Myocyte (in vitro differentiated cells): ENCODE results near the gene IGHMBP2. TPM values are rescaled to one million over a fixed set of nuclear protein-coding genes. Genes with fewer than 3 reads are reported as not detected.

Source experiments
- DNase-seq: peaks from one replicate; pipeline ENCODE4 v3.0.0-alpha.2; 2012; ENCODE audit warnings: low read depth
- total RNA-seq: library from RNA; depleted of rRNA; stranded (reverse); fragments of >200 nt; gene quantifications from 2 replicates; pipeline ENCODE4 v1.2.3, GENCODE V29; 2014

IGHMBP2 gene
- total RNA-seq, 1 donor from 2014 or later, result 9.7 TPM

GRCh38 chr11:68938816-68939582, 35.3 kb downstream of the IGHMBP2 start:
- no peak for DNase-seq

DNA sequence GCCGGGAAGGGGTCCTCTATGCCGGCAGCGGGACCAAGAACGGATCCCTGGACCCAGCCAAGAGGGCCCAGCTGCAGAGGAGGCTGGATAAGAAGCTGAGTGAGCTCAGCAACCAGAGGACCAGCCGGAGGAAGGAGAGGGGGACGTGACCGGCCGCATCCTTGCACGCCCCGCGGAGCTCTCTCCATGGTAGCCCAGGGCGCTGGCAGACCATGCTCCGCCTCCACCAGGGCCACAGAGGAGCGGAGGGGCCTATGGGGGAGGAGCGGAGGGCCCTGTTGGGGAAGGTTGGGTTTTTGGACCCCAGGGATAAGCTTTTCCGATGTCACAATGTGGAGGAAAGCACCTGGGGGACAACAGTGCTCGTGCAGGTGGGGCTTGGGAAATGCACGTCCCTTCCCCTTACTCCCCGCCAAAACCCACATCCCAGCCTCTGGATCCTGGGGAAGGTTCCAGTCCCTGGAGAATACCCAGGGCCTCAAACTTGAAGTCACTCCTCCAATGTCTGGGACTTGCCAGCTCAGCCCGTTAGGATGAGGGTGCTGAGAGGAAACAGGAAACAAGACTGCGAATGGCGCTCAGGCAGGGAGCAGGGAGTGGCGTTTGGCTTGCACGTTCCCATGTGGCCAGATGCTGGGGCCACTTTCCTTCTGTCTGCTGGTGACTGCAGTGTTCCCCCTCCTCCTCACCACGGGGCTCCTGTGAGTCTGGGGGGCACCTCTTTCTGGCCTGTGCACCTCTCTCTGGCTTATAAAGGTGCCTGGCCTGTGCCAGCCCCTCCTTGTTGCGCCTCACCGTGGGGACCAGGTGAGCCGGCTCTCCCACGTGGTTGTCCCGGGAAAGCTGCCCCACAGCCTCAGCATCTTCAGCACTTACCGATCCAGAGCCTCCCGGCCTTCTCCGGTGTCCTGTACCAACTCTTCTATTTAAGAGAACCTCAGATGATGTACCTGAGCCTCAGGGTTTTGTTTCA, 36.2 kb downstream of the IGHMBP2 start:
- no peak for DNase-seq

GRCh38 chr11:68940651-68941323, 37.1 kb downstream of the IGHMBP2 start:
- DNase-seq, result no peak

GRCh38 chr11:68941324-68942094, 37.8 kb downstream of the IGHMBP2 start:
- DNase-seq, result no peak

GRCh38 chr11:68942095-68942620, 38.5 kb downstream of the IGHMBP2 start:
- no peak for DNase-seq

DNA sequence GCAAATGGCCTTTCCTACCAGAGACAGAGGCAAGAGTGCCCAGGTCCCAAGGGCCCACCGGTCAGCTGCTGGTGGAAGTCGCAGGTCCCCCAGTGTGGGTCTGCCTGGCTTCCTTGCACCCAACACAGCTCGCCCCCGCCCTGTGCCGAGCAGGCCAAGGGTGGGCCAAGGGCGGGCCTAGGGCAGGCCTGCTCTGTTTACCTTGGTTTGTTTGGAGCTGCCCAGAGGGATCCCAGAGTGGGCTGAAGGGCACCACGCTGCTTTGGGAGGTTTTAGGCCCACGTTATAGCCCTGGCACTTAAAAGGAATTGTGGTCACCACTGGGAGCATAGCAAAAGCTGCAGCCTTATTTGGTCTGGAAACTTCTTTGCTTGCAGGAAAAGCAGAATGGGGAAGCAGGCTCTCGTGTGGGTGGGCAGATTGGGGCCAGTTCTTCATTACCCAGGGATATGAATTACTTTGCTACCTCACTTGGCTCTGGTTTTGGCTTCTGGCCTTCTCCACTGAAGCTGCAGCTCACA, 39.1 kb downstream of the IGHMBP2 start:
- DNase-seq, result no peak

DNA sequence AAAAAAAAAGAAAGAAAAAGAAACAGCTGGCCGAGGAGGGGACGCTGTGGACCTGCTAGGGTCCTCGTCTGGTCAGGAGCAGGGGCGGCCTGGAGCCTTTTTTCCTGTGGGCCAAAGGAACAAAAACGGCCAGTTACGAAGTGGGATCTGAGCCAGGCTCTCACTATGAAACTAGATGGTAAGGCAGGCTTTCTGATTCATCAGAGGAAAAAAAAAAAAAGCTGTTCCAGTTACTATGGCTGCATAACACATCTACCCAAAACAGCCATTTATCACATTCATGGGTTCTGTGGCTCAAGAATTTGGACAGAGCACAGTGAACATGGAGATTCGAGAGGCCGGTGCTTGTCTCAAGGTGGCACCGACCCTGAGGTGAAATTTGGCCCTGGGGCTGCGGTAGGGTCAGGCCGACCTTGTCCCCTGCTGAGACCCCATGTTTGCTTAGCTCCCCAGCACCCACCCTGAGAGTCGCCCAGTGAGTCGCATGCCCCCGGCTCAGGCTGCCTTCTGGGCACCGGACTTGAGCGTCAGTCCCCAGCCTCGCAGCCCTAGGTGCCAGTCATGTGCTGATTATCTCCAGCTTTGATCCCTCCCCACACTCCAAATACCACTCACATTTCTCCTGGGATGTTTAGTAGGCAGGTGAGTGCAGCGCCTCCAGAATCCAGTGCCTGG, 42.9 kb downstream of the IGHMBP2 start:
- peak; percentile 65 for DNase-seq

DNA sequence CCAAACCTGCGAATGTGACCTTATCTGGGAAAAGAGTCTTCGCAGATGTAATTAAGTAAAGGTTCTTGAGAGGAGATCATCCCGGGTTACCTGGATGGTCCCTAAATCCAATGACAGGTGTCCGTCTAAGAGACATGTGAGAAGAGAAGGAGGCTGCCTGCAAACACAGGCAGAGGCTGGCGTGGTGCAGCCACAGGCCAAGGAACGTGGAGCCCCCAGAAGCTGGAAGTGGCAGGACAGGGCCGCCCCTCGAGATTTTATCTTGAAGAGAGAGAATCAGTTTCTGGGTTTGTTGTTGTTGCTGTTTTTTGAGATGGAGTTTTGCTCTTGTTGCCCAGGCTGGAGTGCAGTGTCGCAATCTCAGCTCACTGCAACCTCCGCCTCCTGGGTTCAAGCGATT, 43.5 kb downstream of the IGHMBP2 start:
- DNase-seq, result no peak

GRCh38 chr11:68948496-68948895, 44.8 kb downstream of the IGHMBP2 start:
- DNase-seq, result no peak

DNA sequence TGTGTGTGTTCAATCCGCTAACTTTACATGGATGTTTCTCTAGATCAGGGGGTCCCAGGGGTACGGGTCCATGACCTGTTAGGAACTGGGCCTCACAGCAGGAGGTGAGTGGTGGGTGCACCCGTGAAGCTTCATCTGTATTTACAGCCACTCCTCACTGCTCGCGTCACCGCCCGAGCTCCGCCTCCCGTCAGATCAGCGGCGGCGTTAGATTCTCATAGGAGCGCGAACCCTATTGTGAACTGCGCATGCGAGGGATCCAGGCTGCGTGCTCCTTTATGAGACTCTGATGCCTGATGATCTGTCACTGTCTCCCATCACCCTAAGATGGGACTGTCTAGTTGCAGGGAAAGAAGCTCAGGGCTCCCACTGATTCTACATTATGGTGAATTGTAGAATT, 45.2 kb downstream of the IGHMBP2 start:
- DNase-seq, result no peak

GRCh38 chr11:68950270-68950669, 46.6 kb downstream of the IGHMBP2 start:
- no peak for DNase-seq

DNA sequence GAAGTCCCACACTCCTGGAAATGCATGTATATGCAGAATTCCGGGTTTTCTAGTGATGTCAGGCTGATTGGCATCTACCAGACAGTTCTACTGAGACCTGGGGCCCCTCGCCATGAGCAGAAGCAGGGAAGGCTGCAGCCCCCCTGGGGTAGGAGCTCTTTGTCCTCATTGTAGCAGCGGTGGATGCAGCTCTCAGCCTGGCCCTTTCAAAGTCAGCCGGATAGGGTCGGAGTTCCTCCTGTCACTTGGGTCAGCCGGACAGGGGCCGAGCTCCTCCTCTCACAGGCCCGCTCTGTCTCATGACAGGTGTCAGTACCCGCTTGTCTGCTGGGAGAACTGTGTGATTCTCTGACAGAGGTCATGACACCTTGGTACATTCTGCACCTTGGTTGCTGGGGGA, 47.1 kb downstream of the IGHMBP2 start:
- no peak for DNase-seq

GRCh38 chr11:68954836-68955606, 51.3 kb downstream of the IGHMBP2 start:
- DNase-seq, result no peak

GRCh38 chr11:68955607-68955958, 51.9 kb downstream of the IGHMBP2 start:
- no peak for DNase-seq

- DNase-seq, result no peak
Observed at GRCh38 chr11:68956142-68956541, 52.5 kb downstream of the IGHMBP2 start.

DNA sequence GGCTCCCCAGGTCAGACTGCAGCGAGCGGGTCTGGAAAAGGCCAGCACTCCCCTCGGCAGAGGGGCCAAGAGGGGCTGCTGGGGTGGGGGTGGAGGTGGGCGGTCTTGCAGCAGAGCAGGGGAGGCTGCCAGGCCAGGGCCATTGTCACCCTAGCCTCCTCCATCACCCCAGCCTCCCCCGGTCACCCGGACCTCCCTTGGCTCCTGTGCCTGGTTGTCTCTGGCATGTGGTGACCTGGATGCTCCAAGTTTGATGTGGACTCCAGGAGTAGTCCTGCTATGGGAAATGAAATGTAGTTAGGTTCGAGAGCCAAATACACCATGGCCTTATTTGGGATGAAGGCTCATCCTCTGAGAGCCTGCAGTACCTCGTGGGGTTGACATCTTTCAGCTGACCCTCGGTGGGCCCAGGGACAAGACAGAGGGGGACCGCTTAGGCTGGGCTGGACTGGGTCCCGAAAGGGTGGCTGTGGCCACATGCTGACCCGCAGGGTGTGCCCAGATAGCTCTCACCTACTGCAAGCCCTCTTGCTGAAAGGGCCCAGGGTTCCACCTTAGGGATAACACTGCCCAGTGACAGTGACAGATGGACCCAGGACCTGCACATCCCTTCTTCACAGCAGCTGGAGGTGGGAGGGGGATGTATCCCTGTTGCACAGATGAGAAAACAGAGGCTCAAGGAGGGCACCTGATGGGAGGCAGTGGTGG, 53.0 kb downstream of the IGHMBP2 start:
- DNase-seq, result no peak

GRCh38 chr11:68958211-68958610, 54.5 kb downstream of the IGHMBP2 start:
- no peak for DNase-seq

DNA sequence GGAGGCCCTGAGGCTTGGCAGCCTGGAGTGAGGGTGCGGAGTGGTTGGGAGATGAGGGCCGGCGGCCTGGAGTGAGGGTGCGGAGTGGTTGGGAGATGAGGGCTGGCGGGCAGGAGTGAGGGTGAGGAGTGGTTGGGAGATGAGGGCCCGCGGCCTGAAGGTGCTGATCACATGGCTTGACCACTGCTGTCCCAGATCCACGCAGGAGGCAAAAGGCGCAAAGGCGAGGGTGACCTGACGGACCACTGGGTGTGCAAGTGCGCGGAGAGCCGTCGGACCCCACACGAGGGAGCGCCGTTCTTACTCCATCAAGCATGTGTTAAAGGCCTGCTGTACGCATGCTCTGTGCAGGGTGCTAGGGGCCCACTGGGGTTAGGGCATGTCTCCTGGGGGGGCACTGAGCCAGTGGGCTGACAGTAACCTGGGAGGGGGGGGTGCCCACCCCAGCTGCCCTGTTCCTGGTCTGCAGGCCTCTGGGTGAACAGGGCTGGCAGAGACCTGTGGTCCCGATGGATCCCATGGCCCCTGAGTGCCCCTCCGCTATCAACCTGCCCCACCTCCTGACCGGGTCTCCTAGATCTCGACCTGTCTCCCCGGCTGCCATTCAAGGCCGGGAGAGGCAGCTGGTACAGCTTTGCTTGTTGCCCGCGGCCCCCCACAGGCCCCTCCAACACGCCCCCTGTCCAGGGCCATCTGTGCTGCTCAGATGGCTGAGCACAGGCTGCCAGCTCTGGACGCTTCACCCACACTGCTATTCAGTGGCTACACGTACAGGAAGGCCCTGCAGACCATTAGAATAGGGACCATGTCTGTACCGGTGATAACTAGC, 56.0 kb downstream of the IGHMBP2 start:
- no peak for DNase-seq
